Measurements from ENCODE around the gene MRAP2. TPM values are rescaled to one million over a fixed set of nuclear protein-coding genes. Genes with fewer than 3 reads are reported as not detected.
"Not testable (repeated sequence)": the region's sequence is repeated elsewhere in the genome, so short reads cannot be mapped to it uniquely, and the experiment has no call there.

Gene MRAP2
- total and polyA plus RNA-seq, 2 donors (not counting 1 experiment from before 2014, with no cell fraction given), result 0.03 to 0.17 TPM

- Histone ChIP-seq H3K4me1 (ENCODE audit: control insufficient read depth, extremely low read depth, insufficient read depth, low read length) (no peaks in the 10 kb centered on the region), H3K4me3 (replicated peaks in 1 of 4; ENCODE audit: control extremely low read depth in 1 of 4, insufficient read depth in 1 of 4, low read depth in 3 of 4, low read length in 4 of 4) (no peak overlapping the region), H4K20me1 (ENCODE audit: control insufficient read depth, extremely low read depth, insufficient read depth, low read length) (no peaks in the 10 kb centered on the region), H3K9me3 (ENCODE audit: control insufficient read depth, insufficient read depth, low read depth, low read length) (no peaks in the 10 kb centered on the region), H3K36me3 (ENCODE audit: control insufficient read depth, insufficient read depth, low read length) (no peaks in the 10 kb centered on the region), H3K9ac (ENCODE audit: insufficient read depth, low read length) (no peak overlapping the region), H3K27ac (ENCODE audit: insufficient read depth, low read length) (no peak overlapping the region), H3K4me2 (ENCODE audit: extremely low read depth, insufficient read depth, low read length) (no peak overlapping the region), H3K79me2 (ENCODE audit: control insufficient read depth, insufficient read depth, low read length) (no peaks in the 10 kb centered on the region), H2AFZ (ENCODE audit: low read length) (no peak overlapping the region), H3K27me3 (ENCODE audit: control insufficient read depth, insufficient read depth, low read length) (no peaks in the 10 kb centered on the region)
- TF ChIP-seq EZH2 (IDR thresholded peaks at IDR 0.05; ENCODE audit: low read length, missing control alignments) (no peak), CTCF (conservative IDR thresholded peaks at IDR 0.05 in 1 of 2, IDR thresholded peaks at IDR 0.05 in 1 of 2; ENCODE audit: low read depth in 1 of 2, low read length in 2 of 2) (no peak)
- DNase-seq (ENCODE audit: low read depth in 2 of 2), result no peak
Observed at GRCh38 chr6:84118191-84118590, 84.6 kb downstream of the MRAP2 start.

DNA sequence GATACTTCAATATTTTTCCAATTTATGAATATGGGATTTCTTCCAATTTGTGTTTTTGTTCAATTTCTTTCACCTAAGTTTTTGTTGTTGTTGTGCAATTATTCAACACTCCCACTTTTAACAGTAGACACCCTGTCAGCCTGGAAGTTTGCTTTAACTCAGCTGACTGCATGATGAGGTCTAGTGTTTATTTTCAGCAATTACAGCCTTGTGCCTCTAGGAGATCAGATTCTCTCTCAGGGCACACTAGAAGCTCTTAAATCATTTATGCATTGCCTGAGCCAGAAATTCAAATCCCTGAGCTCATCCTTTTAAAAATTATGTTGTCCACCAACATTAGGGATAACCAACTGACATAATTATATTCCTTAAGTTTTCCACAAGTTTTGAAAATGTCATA, 85.7 kb downstream of the MRAP2 start:
- no peak overlapping the region for H3K4me3 ChIP-seq (replicated peaks in 1 of 4; ENCODE audit: control extremely low read depth in 1 of 4, insufficient read depth in 1 of 4, low read depth in 3 of 4, low read length in 4 of 4)
- no peaks in the 10 kb centered on the region for H4K20me1 ChIP-seq (ENCODE audit: control insufficient read depth, extremely low read depth, insufficient read depth, low read length)
- DNase-seq (ENCODE audit: low read depth in 2 of 2), result no peak
- H3K27ac ChIP-seq (ENCODE audit: insufficient read depth, low read length), result no peak overlapping the region
- H3K36me3 ChIP-seq (ENCODE audit: control insufficient read depth, insufficient read depth, low read length), result no peaks in the 10 kb centered on the region
- no peaks in the 10 kb centered on the region for H3K79me2 ChIP-seq (ENCODE audit: control insufficient read depth, insufficient read depth, low read length)
- TF ChIP-seq EZH2 (IDR thresholded peaks at IDR 0.05; ENCODE audit: low read length, missing control alignments) (no peak), CTCF (conservative IDR thresholded peaks at IDR 0.05 in 1 of 2, IDR thresholded peaks at IDR 0.05 in 1 of 2; ENCODE audit: low read depth in 1 of 2, low read length in 2 of 2) (no peak)
- H3K9ac ChIP-seq (ENCODE audit: insufficient read depth, low read length), result no peak overlapping the region
- no peaks in the 10 kb centered on the region for H3K4me1 ChIP-seq (ENCODE audit: control insufficient read depth, extremely low read depth, insufficient read depth, low read length)
- no peak overlapping the region for H3K4me2 ChIP-seq (ENCODE audit: extremely low read depth, insufficient read depth, low read length)
- H2AFZ ChIP-seq (ENCODE audit: low read length), result no peak overlapping the region
- no peaks in the 10 kb centered on the region for H3K9me3 ChIP-seq (ENCODE audit: control insufficient read depth, insufficient read depth, low read depth, low read length)
- H3K27me3 ChIP-seq (ENCODE audit: control insufficient read depth, insufficient read depth, low read length), result no peaks in the 10 kb centered on the region

- H3K4me2 ChIP-seq (ENCODE audit: extremely low read depth, insufficient read depth, low read length), result no peak overlapping the region
- TF ChIP-seq EZH2 (IDR thresholded peaks at IDR 0.05; ENCODE audit: low read length, missing control alignments), result no peak
- no peaks in the 10 kb centered on the region for H4K20me1 ChIP-seq (ENCODE audit: control insufficient read depth, extremely low read depth, insufficient read depth, low read length)
- no peak overlapping the region for H3K27ac ChIP-seq (ENCODE audit: insufficient read depth, low read length)
- no peak overlapping the region for H2AFZ ChIP-seq (ENCODE audit: low read length)
- H3K36me3 ChIP-seq (ENCODE audit: control insufficient read depth, insufficient read depth, low read length), result no peaks in the 10 kb centered on the region
- H3K4me1 ChIP-seq (ENCODE audit: control insufficient read depth, extremely low read depth, insufficient read depth, low read length), result no peaks in the 10 kb centered on the region
- H3K9me3 ChIP-seq (ENCODE audit: control insufficient read depth, insufficient read depth, low read depth, low read length), result no peaks in the 10 kb centered on the region
- no peaks in the 10 kb centered on the region for H3K27me3 ChIP-seq (ENCODE audit: control insufficient read depth, insufficient read depth, low read length)
- H3K79me2 ChIP-seq (ENCODE audit: control insufficient read depth, insufficient read depth, low read length), result no peaks in the 10 kb centered on the region
- DNase-seq (ENCODE audit: low read depth in 2 of 2), result no peak
- no peak overlapping the region for H3K4me3 ChIP-seq (replicated peaks in 1 of 4; ENCODE audit: control extremely low read depth in 1 of 4, insufficient read depth in 1 of 4, low read depth in 3 of 4, low read length in 4 of 4)
- no peak overlapping the region for H3K9ac ChIP-seq (ENCODE audit: insufficient read depth, low read length)
Observed at GRCh38 chr6:84123186-84123585, 89.6 kb downstream of the MRAP2 start.

DNA sequence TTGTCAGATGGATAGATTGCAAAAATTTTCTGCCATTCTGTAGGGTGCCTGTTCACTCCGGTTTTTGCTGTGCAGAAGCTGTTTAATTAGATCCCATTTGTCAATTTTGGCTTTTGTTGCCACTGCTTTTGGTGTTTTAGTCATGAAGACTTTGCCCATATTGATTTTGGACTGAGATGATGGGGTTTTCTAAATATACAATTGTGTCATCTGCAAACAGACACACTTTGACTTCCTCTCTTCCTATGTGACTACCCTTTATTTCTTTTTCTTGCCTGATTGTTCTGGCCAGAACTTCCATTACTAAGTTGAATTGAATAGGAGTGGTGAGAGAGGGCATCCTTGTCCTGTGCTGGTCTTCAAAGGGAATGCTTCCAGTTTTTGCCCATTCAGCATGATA, 96.0 kb downstream of the MRAP2 start:
- not testable (repeated sequence) for H3K9ac ChIP-seq (ENCODE audit: insufficient read depth, low read length); H4K20me1 ChIP-seq (ENCODE audit: control insufficient read depth, extremely low read depth, insufficient read depth, low read length); H3K79me2 ChIP-seq (ENCODE audit: control insufficient read depth, insufficient read depth, low read length); H3K36me3 ChIP-seq (ENCODE audit: control insufficient read depth, insufficient read depth, low read length); DNase-seq (ENCODE audit: low read depth in 2 of 2); H3K4me2 ChIP-seq (ENCODE audit: extremely low read depth, insufficient read depth, low read length); H2AFZ ChIP-seq (ENCODE audit: low read length); H3K27me3 ChIP-seq (ENCODE audit: control insufficient read depth, insufficient read depth, low read length); H3K9me3 ChIP-seq (ENCODE audit: control insufficient read depth, insufficient read depth, low read depth, low read length); H3K27ac ChIP-seq (ENCODE audit: insufficient read depth, low read length); H3K4me3 ChIP-seq (replicated peaks in 1 of 4; ENCODE audit: control extremely low read depth in 1 of 4, insufficient read depth in 1 of 4, low read depth in 3 of 4, low read length in 4 of 4); H3K4me1 ChIP-seq (ENCODE audit: control insufficient read depth, extremely low read depth, insufficient read depth, low read length)

GRCh38 chr6:84133385-84133784, 99.8 kb downstream of the MRAP2 start:
- not testable (repeated sequence) for H3K4me2 ChIP-seq (ENCODE audit: extremely low read depth, insufficient read depth, low read length); H3K9ac ChIP-seq (ENCODE audit: insufficient read depth, low read length); H3K9me3 ChIP-seq (ENCODE audit: control insufficient read depth, insufficient read depth, low read depth, low read length); DNase-seq (ENCODE audit: low read depth in 2 of 2); H3K27ac ChIP-seq (ENCODE audit: insufficient read depth, low read length); H3K4me1 ChIP-seq (ENCODE audit: control insufficient read depth, extremely low read depth, insufficient read depth, low read length); H4K20me1 ChIP-seq (ENCODE audit: control insufficient read depth, extremely low read depth, insufficient read depth, low read length); H2AFZ ChIP-seq (ENCODE audit: low read length); H3K36me3 ChIP-seq (ENCODE audit: control insufficient read depth, insufficient read depth, low read length); H3K79me2 ChIP-seq (ENCODE audit: control insufficient read depth, insufficient read depth, low read length); H3K4me3 ChIP-seq (replicated peaks in 1 of 4; ENCODE audit: control extremely low read depth in 1 of 4, insufficient read depth in 1 of 4, low read depth in 3 of 4, low read length in 4 of 4); H3K27me3 ChIP-seq (ENCODE audit: control insufficient read depth, insufficient read depth, low read length)
